HepG2 (cell line): Measurements from ENCODE around the gene ECSCR. TPM values are rescaled to one million over a fixed set of nuclear protein-coding genes. Genes with fewer than 3 reads are reported as not detected.
A peak's percentile ranks its signal among the peaks of the same experiment; 100 is the strongest.

ENCODE experiments used
- ATAC-seq: fragments of 200-7000 bp; cut with Tn5 transposase; 3 replicates; pipeline ENCODE4 v1.9.1; 2020; ENCODE audit warnings: mild to moderate bottlenecking, moderate library complexity
- BruUV-seq: library from RNA; stranded (reverse); fragments of 400-500 nt; replicated peaks from 2 replicates; lab custom pipeline; 2021; lab: Mats Ljungman, UMichigan
- CTCF ChIA-PET: fragments of 300-600 bp; formaldehyde crosslinking; extraction: SDS; loops from one replicate; lab custom pipeline; 2021; ENCODE audit warnings: low total read pairs, inconsistent platforms, low intra/inter-chr PET ratio; lab: Yijun Ruan, JAX
- POLR2A ChIA-PET: fragments of 350-600 bp; sonication (Branson Sonifier 250); formaldehyde crosslinking; loops from one replicate; lab custom pipeline; 2020; ENCODE audit warnings: antibody characterized with exemption, inconsistent platforms; lab: Yijun Ruan, JAX
- DNase-seq: peaks from one replicate; pipeline ENCODE4 v3.0.0-alpha.2; 2015; ENCODE audit warnings: low spot score
- FAIRE-seq: peaks from 3 replicates; lab custom pipeline; 2011; peaks lifted over from hg19 to GRCh38; lab: Jason Lieb, UNC
- H2AFZ ChIP-seq: one replicate; pipeline ENCODE4 v1.6.1; 2011; ENCODE audit warnings: low read length, inconsistent platforms
- H3K27ac ChIP-seq: fragments of 300-600 bp; 3 replicates; pipeline ENCODE4 v1.8.0; 2011; ENCODE audit warnings: mixed run types, mild to moderate bottlenecking, mixed read lengths, low read length, inconsistent platforms; ENCODE audit not compliant: insufficient read depth; ENCODE audit errors: extremely low read length
- H3K27me3 ChIP-seq, 2 experiments: fragments of 200-600 bp in 1 of 2; 2 replicates in 1 of 2; 3 replicates in 1 of 2; pipeline versions ENCODE4 v1.6.0 to v1.8.0; 2011; ENCODE audit warnings: low read length in 2 of 2, mild to moderate bottlenecking in 2 of 2, moderate library complexity in 2 of 2, inconsistent platforms in 1 of 2; ENCODE audit not compliant: insufficient read depth in 2 of 2, control insufficient read depth in 1 of 2
- H3K36me3 ChIP-seq, 2 experiments: fragments of 200-600 bp in 1 of 2; replicated peaks in 1 of 2; 2 replicates in 1 of 2; 3 replicates in 1 of 2; pipeline versions ENCODE4 v1.5.1 to v1.8.0; 2011; ENCODE audit warnings: low read length in 2 of 2, inconsistent platforms in 1 of 2; ENCODE audit not compliant: insufficient read depth in 2 of 2, control insufficient read depth in 1 of 2
- H3K4me1 ChIP-seq: 2 replicates; pipeline ENCODE4 v1.5.1; 2012; ENCODE audit warnings: low read length, inconsistent platforms; ENCODE audit not compliant: insufficient read depth
- H3K4me2 ChIP-seq: 2 replicates; pipeline ENCODE4 v1.6.0; 2011; ENCODE audit warnings: low read depth, low read length, inconsistent platforms
- H3K4me3 ChIP-seq, 3 experiments: fragments of 200-600 bp in 1 of 3; sonication (generic), shearing (Covaris generic) in 1 of 3; replicated peaks in 1 of 3; 2 replicates each; pipeline ENCODE4 v1.5.1; 2011 to 2016; ENCODE audit warnings: low read length in 3 of 3, inconsistent platforms in 2 of 3, low read depth in 2 of 3, mild to moderate bottlenecking in 2 of 3, control low read depth in 1 of 3, mixed read lengths in 1 of 3; ENCODE audit not compliant: insufficient read depth in 1 of 3
- H3K79me2 ChIP-seq: one replicate; pipeline ENCODE4 v1.6.1; 2011; ENCODE audit warnings: low read length, inconsistent platforms; ENCODE audit not compliant: insufficient read depth
- H3K9ac ChIP-seq: 2 replicates; pipeline ENCODE4 v1.6.0; 2011; ENCODE audit warnings: mild to moderate bottlenecking, low read depth, low read length, inconsistent platforms; ENCODE audit not compliant: insufficient read depth
- H3K9me3 ChIP-seq: 2 replicates; pipeline ENCODE4 v1.5.1; 2012; ENCODE audit warnings: mild to moderate bottlenecking, low read length
- H4K20me1 ChIP-seq: 2 replicates; pipeline ENCODE4 v1.6.0; 2011; ENCODE audit warnings: inconsistent platforms, mild to moderate bottlenecking, low read length, moderate library complexity; ENCODE audit not compliant: insufficient read depth
- ARNTL ChIP-seq: sonication (generic); formaldehyde crosslinking; IDR thresholded peaks from 2 replicates; pipeline ENCODE4 v1.4.0; 2020; ENCODE audit warnings: mild to moderate bottlenecking, missing genetic modification reagents
- ETV6 ChIP-seq: sonication (generic); formaldehyde crosslinking; conservative IDR thresholded peaks from 2 replicates; pipeline ENCODE4 v1.4.0; 2020; ENCODE audit warnings: missing genetic modification reagents
- HIVEP1 ChIP-seq: sonication (generic); formaldehyde crosslinking; IDR thresholded peaks from 2 replicates; pipeline ENCODE4 v1.4.0; 2020; ENCODE audit warnings: mild to moderate bottlenecking, missing genetic modification reagents
- HMG20B ChIP-seq: conservative IDR thresholded peaks from 2 replicates; pipeline ENCODE4 v1.6.1; 2016; ENCODE audit warnings: missing genetic modification reagents, missing compliant biosample characterization
- JARID2 ChIP-seq: sonication (generic); formaldehyde crosslinking; IDR thresholded peaks from 2 replicates; pipeline ENCODE4 v1.8.1; 2023; ENCODE audit warnings: missing genetic modification reagents, inconsistent platforms; ENCODE audit not compliant: insufficient replicate concordance
- KLF9 ChIP-seq: IDR thresholded peaks from 2 replicates; pipeline ENCODE4 v1.6.1; 2016; ENCODE audit warnings: low read depth
- TAF1 ChIP-seq: sonication (generic); formaldehyde crosslinking; IDR thresholded peaks from 2 replicates; pipeline ENCODE4 v1.4.0; 2020; ENCODE audit warnings: missing genetic modification reagents
- ZNF10 ChIP-seq: sonication (generic); formaldehyde crosslinking; IDR thresholded peaks from 2 replicates; pipeline ENCODE4 v1.4.0; 2020; ENCODE audit warnings: mild to moderate bottlenecking, low read depth, missing genetic modification reagents, borderline replicate concordance
- ZNF83 ChIP-seq: sonication (generic); formaldehyde crosslinking; IDR thresholded peaks from 2 replicates; pipeline ENCODE4 v1.4.0; 2020; ENCODE audit warnings: missing genetic modification reagents, mild to moderate bottlenecking, borderline replicate concordance
- WGBS: methylation state at CpG from one replicate; pipeline ENCODE4 v1.1.6; 2017; ENCODE audit warnings: low lambda C conversion rate; 5-methylcytosine and 5-hydroxymethylcytosine counted together
- in situ Hi-C: cut with HindIII; loops from 2 replicates; pipeline ENCODE4 v1.10.0; 2017; ENCODE audit warnings: low pct_unique_long_range_greater_than_20kb; ENCODE audit not compliant: extremely low pct_ligation_motif_present
- intact Hi-C: fragments of 100-400 bp; cut with micrococcal nuclease; formaldehyde crosslinking; loops from one replicate; pipeline ENCODE4 v1.10.0; 2022; ENCODE audit not compliant: unreplicated experiment
- polyA plus RNA-seq, 8 experiments: library from polyadenylated mRNA; depleted of rRNA in 3 of 8; stranded (reverse) in 7 of 8; unstranded in 1 of 8; fragments of >200 nt; fragmentation: Illumina TruSeq in 4 of 8; extraction: Trizol in 4 of 8; gene quantifications; 2 replicates each; pipeline versions ENCODE4 v1.2.1 to v1.2.3, GENCODE V29; 2011 to 2016; ENCODE audit warnings: low read depth in 4 of 8, missing spikeins in 1 of 8, mixed read lengths in 1 of 8; ENCODE audit not compliant: insufficient read depth in 1 of 8
- total RNA-seq, 5 experiments: library from RNA; depleted of rRNA; stranded (reverse); fragments of >200 nt; fragmentation: Illumina TruSeq; extraction: Trizol; gene quantifications; 2 replicates each; pipeline ENCODE4 v1.2.3, GENCODE V29; 2016; ENCODE audit warnings: low read depth in 1 of 5
- TF ChIP-seq, protein P1 (sequence below): sonication (generic); formaldehyde crosslinking; IDR thresholded peaks from 2 replicates; pipeline ENCODE4 v1.8.1; 2023; ENCODE audit warnings: missing genetic modification reagents, inconsistent platforms, borderline replicate concordance
- TF ChIP-seq, protein P2 (sequence below): sonication (generic); formaldehyde crosslinking; IDR thresholded peaks from 2 replicates; pipeline ENCODE4 v1.4.0; 2020; ENCODE audit warnings: mild to moderate bottlenecking, missing genetic modification reagents
- TF ChIP-seq, protein P3 (sequence below): IDR thresholded peaks from 2 replicates; pipeline ENCODE4 v1.6.1; 2012; ENCODE audit warnings: low read depth, low read length, improper control_type of control experiment
- TF ChIP-seq, protein P4 (sequence below): sonication (generic); formaldehyde crosslinking; IDR thresholded peaks from 2 replicates; pipeline ENCODE4 v1.8.1; 2023; ENCODE audit warnings: mild to moderate bottlenecking, missing genetic modification reagents

ECSCR gene
- total and polyA plus RNA-seq, 2 of the 13 experiments (the other 11 are each of a cell fraction or from before 2014, with no cell fraction given) = 0.18 TPM; not detected in 1

DNA sequence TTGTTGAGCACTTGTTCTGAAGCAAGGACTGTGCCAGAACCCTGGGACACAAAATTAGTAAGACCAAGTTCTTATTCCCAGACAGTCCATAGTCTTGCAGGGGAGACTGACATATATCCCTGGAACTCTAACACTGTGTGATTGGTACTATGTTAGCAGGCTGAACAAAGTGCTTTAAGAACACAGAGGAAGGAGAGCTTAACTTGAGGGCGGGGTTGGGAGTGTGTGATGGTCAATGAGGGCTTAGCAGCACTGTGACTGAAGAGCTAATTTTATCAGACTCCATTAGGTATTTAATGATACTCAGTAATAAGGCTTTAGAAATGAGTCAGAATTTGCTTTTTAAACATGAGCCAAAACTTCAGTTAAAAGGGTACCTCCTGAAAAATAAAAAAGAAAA is 43.8 kb downstream of the ECSCR start:
- Histone ChIP-seq H3K27ac (no peak overlapping the region), H2AFZ (no peak overlapping the region), H3K27me3 (no peaks in the 10 kb centered on the region), H3K9me3 (no peaks in the 10 kb centered on the region), H3K4me3 (no peak overlapping the region), H3K79me2 (no peaks in the 10 kb centered on the region), H3K36me3 (peaks cover 0 to under 1% of the 10 kb centered on the region in 2 experiments; a peak in 3 of 5 replicates), H3K4me1 (peaks cover 39% of the 10 kb centered on the region), H3K4me2 (no peak overlapping the region)
- CTCF ChIA-PET = no interaction called here
- POLR2A ChIA-PET = no interaction called here
- whole genome bisulfite sequencing = 97% methylated on average over 1 of the region's 1 CpG
- DNase-seq = no peak
- no peak for FAIRE-seq
- ATAC-seq = no peak
- in situ Hi-C loops = no loop called here
- TF ChIP-seq TAF1 (CRISPR knock-in tag) (no peak), ARNTL (CRISPR knock-in tag) (no peak), KLF9 (CRISPR knock-in tag) (no peak), HMG20B (CRISPR knock-in tag) (no peak), ETV6 (CRISPR knock-in tag) (no peak), JARID2 (CRISPR knock-in tag) (no peak)
- TF ChIP-seq, protein P1, sequence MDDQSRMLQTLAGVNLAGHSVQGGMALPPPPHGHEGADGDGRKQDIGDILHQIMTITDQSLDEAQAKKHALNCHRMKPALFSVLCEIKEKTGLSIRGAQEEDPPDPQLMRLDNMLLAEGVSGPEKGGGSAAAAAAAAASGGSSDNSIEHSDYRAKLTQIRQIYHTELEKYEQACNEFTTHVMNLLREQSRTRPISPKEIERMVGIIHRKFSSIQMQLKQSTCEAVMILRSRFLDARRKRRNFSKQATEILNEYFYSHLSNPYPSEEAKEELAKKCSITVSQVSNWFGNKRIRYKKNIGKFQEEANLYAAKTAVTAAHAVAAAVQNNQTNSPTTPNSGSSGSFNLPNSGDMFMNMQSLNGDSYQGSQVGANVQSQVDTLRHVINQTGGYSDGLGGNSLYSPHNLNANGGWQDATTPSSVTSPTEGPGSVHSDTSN (CRISPR knock-in tag) = no peak
- TF ChIP-seq, all 625 proteins: peak for 0
- intact Hi-C loops = no loop called here
- no peaks in the 10 kb centered on the region for H4K20me1 ChIP-seq
- BruUV-seq = no TSS peak
- no peak overlapping the region for H3K9ac ChIP-seq

DNA sequence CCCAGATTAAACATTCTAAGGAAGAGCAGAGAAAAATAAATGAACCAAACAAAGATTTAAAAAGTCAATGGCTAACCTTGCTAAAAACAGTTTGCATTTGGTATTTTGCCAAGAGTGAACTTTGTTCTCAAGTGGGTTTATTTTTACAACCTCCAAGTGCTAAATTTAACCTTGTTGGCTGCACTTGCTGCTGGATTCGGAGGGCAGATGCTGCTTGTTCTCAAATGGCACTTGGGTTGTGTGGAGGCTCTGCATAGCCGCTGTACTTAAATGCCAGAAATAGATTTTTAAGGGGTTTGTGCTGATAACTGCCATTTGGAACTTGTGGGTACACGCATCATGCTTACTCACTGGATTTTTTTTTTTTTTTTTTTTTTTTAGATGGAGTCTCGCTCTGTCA is 45.3 kb downstream of the ECSCR start:
- ChIA-PET POLR2A (interaction anchor here (1.0 kb wide), 1 partner anchor 86 kb away, joined by 3 read pairs; no protein-coding TSS in a partner anchor), CTCF (no interaction called here)
- FAIRE-seq (peak; percentile 43), DNase-seq (no peak), ATAC-seq (no peak)
- Histone ChIP-seq H3K27ac (peak overlapping the region; percentile 24), H4K20me1 (no peaks in the 10 kb centered on the region), H3K4me2 (peak overlapping the region; percentile 37), H3K36me3 (no peaks in the 10 kb centered on the region; a peak in 1 of 5 replicates), H3K9me3 (no peaks in the 10 kb centered on the region), H3K27me3 (no peaks in the 10 kb centered on the region), H3K4me3 (no peak overlapping the region), H3K9ac (no peak overlapping the region), H2AFZ (no peak overlapping the region), H3K4me1 (peaks cover 39% of the 10 kb centered on the region), H3K79me2 (no peaks in the 10 kb centered on the region)
- WGBS = 72% methylated on average over 4 of the region's 4 CpGs
- intact Hi-C loops (no loop called here), in situ Hi-C loops (no loop called here)
- no TSS peak for BruUV-seq
- TF ChIP-seq, protein P2, sequence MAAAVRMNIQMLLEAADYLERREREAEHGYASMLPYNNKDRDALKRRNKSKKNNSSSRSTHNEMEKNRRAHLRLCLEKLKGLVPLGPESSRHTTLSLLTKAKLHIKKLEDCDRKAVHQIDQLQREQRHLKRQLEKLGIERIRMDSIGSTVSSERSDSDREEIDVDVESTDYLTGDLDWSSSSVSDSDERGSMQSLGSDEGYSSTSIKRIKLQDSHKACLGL (CRISPR knock-in tag) = no peak
- TF ChIP-seq ZNF83 (CRISPR knock-in tag) = no peak
- TF ChIP-seq, protein P3, sequence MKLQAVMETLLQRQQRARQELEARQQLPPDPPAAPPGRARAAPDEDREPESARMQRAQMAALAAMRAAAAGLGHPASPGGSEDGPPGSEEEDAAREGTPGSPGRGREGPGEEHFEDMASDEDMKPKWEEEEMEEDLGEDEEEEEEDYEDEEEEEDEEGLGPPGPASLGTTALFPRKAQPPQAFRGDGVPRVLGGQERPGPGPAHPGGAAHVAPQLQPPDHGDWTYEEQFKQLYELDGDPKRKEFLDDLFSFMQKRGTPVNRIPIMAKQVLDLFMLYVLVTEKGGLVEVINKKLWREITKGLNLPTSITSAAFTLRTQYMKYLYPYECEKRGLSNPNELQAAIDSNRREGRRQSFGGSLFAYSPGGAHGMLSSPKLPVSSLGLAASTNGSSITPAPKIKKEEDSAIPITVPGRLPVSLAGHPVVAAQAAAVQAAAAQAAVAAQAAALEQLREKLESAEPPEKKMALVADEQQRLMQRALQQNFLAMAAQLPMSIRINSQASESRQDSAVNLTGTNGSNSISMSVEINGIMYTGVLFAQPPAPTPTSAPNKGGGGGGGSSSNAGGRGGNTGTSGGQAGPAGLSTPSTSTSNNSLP = no peak
- TF ChIP-seq HIVEP1 (CRISPR knock-in tag) = no peak
- TF ChIP-seq ZNF10 = no peak
- TF ChIP-seq, protein P4, sequence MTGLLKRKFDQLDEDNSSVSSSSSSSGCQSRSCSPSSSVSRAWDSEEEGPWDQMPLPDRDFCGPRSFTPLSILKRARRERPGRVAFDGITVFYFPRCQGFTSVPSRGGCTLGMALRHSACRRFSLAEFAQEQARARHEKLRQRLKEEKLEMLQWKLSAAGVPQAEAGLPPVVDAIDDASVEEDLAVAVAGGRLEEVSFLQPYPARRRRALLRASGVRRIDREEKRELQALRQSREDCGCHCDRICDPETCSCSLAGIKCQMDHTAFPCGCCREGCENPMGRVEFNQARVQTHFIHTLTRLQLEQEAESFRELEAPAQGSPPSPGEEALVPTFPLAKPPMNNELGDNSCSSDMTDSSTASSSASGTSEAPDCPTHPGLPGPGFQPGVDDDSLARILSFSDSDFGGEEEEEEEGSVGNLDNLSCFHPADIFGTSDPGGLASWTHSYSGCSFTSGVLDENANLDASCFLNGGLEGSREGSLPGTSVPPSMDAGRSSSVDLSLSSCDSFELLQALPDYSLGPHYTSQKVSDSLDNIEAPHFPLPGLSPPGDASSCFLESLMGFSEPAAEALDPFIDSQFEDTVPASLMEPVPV = no peak
